ENCODE measurements around the gene CPZ. TPM values are rescaled to one million over a fixed set of nuclear protein-coding genes. Genes with fewer than 3 reads are reported as not detected.
A peak's percentile ranks its signal among the peaks of the same experiment; 100 is the strongest.

CPZ gene
- total and polyA plus RNA-seq, 2 of the 4 experiments (the other 2 are of a cell fraction) = 0.90 to 10.3 TPM

DNA sequence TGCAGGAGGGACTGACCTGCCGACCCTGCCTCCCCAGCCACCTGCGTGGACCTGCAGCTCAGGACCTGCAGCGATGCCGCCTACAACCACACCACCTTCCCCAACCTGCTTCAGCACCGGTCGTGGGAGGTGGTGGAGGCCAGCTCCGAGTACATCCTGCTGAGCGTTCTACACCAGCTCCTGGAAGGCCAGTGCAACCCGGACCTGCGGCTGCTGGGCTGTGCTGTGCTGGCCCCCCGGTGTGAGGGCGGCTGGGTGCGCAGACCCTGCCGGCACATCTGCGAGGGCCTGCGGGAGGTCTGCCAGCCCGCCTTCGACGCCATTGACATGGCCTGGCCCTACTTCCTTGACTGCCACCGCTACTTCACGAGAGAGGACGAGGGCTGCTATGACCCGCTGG lies 8.5 kb downstream of the CPZ start:
- no peaks in the 10 kb centered on the region for H3K9me3 ChIP-seq (ENCODE audit: control insufficient read depth, insufficient read depth, low read length)
- no peak overlapping the region for H3K56ac ChIP-seq (ENCODE audit: extremely low read depth, insufficient read depth, low read length)
- no peaks in the 10 kb centered on the region for H3K9me1 ChIP-seq (ENCODE audit: insufficient read depth, low read length)
- no peaks in the 10 kb centered on the region for H4K20me1 ChIP-seq (ENCODE audit: insufficient read depth, low read length)
- no peak overlapping the region for H3K23ac ChIP-seq (ENCODE audit: low read depth, low read length)
- H3K36me3 ChIP-seq (ENCODE audit: control insufficient read depth, insufficient read depth, low read length) = peaks cover 52% of the 10 kb centered on the region; the same call in 1 of the 2 replicates
- ATAC-seq (ENCODE audit: low read depth) = no peak
- no peak overlapping the region for H3K4me3 ChIP-seq (ENCODE audit: insufficient read depth, low read depth, low read length)
- H3K18ac ChIP-seq (ENCODE audit: low read depth, low read length) = no peak overlapping the region
- no peak overlapping the region for H3K4ac ChIP-seq (ENCODE audit: low read depth, low read length)
- no peak overlapping the region for H2AK5ac ChIP-seq (ENCODE audit: low read depth, low read length)
- H2AFZ ChIP-seq (replicated peaks; ENCODE audit: low read length, poor library complexity) = peak overlapping the region; percentile 44
- no peak overlapping the region for H2AK9ac ChIP-seq (replicated peaks; ENCODE audit: low read depth, low read length, poor library complexity)
- DNase-seq = no peak
- no TSS peak for BruUV-seq (replicated peaks)
- H2BK20ac ChIP-seq (ENCODE audit: low read depth, low read length) = no peak overlapping the region
- peaks cover 3% of the 10 kb centered on the region; the same call in 1 of the 2 replicates for H3K4me1 ChIP-seq (ENCODE audit: control insufficient read depth, insufficient read depth, low read length)
- TF ChIP-seq NFE2L2 (IDR thresholded peaks at IDR 0.05; ENCODE audit: low read depth, low read length) (no peak), RAD21 (IDR thresholded peaks at IDR 0.05; ENCODE audit: low read length) (no peak), ELK1 (IDR thresholded peaks at IDR 0.05; ENCODE audit: borderline replicate concordance, low read depth, low read length) (no peak), CTCF (conservative IDR thresholded peaks at IDR 0.05; ENCODE audit: low read depth, low read length) (no peak), CHD1 (IDR thresholded peaks at IDR 0.05; ENCODE audit: low read depth, low read length) (no peak)
- TF ChIP-seq, protein P1, sequence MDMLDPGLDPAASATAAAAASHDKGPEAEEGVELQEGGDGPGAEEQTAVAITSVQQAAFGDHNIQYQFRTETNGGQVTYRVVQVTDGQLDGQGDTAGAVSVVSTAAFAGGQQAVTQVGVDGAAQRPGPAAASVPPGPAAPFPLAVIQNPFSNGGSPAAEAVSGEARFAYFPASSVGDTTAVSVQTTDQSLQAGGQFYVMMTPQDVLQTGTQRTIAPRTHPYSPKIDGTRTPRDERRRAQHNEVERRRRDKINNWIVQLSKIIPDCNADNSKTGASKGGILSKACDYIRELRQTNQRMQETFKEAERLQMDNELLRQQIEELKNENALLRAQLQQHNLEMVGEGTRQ (IDR thresholded peaks at IDR 0.05; ENCODE audit: low read depth, low read length) = no peak
- no peak overlapping the region for H4K8ac ChIP-seq (ENCODE audit: low read depth in 2 of 2, low read length in 2 of 2)
- H4K5ac ChIP-seq (ENCODE audit: low read depth, low read length) = no peak overlapping the region
- ChIA-PET POLR2A (ENCODE audit: unreplicated experiment) (no interaction called here), CTCF (no interaction called here)
- H3K9ac ChIP-seq (ENCODE audit: low read depth, low read length) = no peak overlapping the region
- no peak overlapping the region for H2BK15ac ChIP-seq (ENCODE audit: low read depth, low read length)
- H3K4me2 ChIP-seq (ENCODE audit: low read depth, low read length) = no peak overlapping the region
- intact Hi-C loops (cut with micrococcal nuclease) (no loop called here), in situ Hi-C loops (cut with MboI; ENCODE audit: low sequenced_read_pairs) (loop anchor here (25.0 kb wide), 1 partner anchor 389 kb away; no protein-coding TSS in a partner anchor), dilution Hi-C loops (cut with HindIII; ENCODE audit: low sequenced_read_pairs, unreplicated experiment) (no loop called here)
- H4K91ac ChIP-seq (ENCODE audit: insufficient read depth, low read depth, low read length) = no peak overlapping the region
- 93% methylated on average over 7 of the region's 23 CpGs; no CpG with 5 or more reads in 1 of the 2 experiments for whole genome bisulfite sequencing, 2 experiments (ENCODE audit: extremely low coverage in 2 of 2, insufficient read length in 1 of 2)
- no peak overlapping the region for H2BK120ac ChIP-seq (ENCODE audit: low read depth, low read length)
- H2BK5ac ChIP-seq (ENCODE audit: low read depth, low read length, poor library complexity, severe bottlenecking) = no peak overlapping the region
- H3K79me1 ChIP-seq (ENCODE audit: low read depth in 1 of 2, low read length in 2 of 2) = no peaks in the 10 kb centered on the region
- no peaks in the 10 kb centered on the region; the same call in 1 of the 2 replicates for H3K27me3 ChIP-seq (ENCODE audit: control insufficient read depth, insufficient read depth, low read length)
- H3K27ac ChIP-seq (ENCODE audit: insufficient read depth, low read length) = no peak overlapping the region
- H3K14ac ChIP-seq (replicated peaks; ENCODE audit: low read depth, low read length) = no peak overlapping the region
